Measurements from ENCODE around the gene BBIP1.

Gene BBIP1

DNA sequence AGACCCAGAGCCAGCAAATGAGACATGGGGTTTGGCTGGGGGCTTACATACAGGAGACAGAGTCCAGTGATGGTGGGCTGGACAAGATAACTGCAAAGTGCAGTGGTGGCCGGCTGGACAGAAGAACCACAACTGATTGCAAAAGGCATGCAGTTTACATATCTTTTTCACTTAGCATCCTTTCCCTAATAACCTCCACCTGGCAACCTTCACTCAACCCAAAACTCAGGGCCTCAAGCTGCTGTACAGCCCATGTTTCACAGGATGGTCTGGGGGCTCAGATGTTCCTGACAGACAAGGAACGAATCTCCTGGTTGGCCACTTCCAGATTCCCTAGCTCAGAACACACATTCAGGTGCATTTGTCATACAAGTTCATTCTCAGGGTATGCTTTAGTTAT is 55.0 kb downstream of the BBIP1 start:
- H3K4me3 ChIP-seq (ENCODE audit: low read depth, low read length) = no peak overlapping the region

DNA sequence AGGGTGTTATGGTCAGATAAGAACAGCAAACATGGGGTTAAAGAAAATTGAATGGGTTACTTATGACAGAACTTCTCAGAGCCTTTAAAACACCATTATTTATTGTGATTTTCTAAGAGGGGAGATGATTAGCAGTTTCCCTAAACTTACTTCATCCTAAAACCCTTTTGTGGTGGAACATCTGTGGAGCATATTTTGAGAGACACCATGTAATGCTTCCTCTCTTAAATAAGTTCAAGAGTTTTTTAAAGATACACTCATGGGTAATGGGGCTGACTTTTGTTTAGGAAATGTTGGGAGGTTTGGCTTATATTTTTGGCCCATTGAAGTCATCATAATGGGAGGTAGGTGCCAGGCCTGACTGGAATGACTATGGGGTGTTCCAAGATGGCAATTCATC is 55.6 kb downstream of the BBIP1 start:
- H3K4me3 ChIP-seq (ENCODE audit: low read depth, low read length) = no peak overlapping the region

DNA sequence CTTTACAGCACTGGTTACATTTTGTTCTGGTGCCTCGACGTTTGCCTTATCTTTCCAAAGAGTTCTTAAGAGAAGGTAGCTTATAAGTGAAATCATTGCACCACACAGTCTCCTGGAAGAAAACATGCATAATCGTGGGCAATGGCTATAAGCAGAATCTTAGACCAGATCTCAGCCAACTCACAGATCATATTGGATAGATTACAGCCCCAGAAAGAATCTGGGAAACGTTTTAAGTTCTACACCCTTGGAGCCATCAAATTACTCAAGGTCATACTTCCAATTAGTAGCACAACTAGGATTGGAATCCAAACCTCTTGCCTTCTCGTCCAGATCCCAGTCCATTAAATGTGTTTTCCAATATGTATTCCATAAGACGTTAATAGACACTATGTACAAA is 56.0 kb downstream of the BBIP1 start:
- no peak overlapping the region for H3K4me3 ChIP-seq (ENCODE audit: low read depth, low read length)

DNA sequence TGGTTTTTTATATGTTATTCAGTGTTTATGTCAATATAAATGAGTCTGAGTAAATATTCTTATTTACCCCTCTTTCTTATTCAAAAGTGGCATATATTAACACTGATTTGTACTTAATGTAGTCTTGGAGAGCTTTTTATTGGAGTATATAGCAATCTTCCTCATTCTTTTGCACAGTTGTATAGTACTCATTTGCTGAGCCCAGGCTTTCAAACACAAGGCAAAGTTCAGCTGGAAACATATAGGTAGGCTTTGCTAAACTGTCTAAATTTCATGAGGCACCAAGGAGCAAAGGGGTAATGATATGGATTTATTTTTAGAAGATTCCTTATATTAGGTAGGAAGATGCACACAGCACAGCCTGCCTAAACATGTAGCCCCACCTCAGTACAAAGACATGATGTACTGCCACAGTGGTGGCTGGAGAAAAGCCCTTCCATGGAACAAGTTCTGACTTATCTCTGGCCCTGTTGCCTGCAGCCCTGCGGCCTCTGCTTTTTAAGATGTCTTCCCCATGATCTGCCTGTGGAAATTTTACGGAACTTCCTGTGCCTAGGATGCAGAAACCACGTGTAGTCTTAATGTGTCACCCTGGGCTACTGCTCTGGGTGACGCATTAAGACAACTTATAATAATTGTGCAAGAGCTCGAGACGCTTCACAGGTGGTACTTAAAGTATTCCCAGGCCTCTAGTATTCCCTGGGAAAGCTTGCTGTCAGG is 56.9 kb downstream of the BBIP1 start:
- H3K4me3 ChIP-seq (ENCODE audit: low read depth, low read length) = no peak overlapping the region

DNA sequence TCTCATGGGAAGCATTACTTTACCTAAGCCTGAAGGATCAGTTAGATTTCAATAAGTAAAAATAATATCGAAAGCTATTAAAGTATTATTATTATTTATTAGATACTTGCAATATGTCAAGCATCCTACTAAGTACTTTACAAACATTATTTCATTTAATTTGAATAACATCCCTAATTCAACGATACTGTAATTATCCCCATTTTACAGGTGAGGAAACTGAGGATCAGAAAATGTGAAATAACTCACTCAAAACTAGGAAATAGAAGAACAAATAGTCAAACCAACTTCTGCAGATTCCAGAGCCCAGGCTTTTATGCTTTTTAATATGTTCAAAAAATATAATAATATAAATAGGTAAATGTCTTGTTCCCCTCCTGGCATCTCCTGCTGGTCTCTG is 57.5 kb downstream of the BBIP1 start:
- no peak overlapping the region for H3K4me3 ChIP-seq (ENCODE audit: low read depth, low read length)

DNA sequence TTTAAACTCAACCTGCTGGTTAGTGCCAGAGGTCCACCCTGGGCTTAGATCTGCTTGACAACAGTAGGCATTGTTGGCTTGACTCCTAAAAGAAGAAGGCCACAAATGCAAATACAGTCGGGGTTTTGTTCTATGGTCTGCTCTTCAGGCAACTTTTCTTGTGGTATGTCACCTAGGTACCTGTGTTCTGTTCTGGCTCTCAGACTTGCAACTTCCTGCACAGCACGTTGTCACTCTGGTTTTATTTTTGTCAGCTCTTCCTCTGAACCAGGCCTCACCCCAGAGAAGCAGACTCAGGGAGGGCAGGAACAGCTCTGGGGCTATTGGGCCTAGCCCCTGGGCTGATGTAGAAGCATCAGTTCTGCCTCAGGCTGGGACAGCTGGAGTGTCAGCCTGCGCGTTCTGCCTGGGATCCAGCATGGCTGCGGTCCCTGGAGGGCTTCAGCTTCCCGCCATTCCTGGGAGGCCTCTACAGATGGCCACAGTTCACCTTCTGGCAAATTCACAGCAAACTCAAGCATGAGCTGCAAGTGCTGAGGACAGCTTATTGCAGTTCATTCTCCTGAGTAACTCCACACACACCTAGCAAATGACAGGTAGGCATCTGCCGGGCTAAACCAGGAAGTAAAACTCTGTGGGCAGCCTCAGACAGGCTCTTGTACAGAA is 58.3 kb downstream of the BBIP1 start:
- no peak overlapping the region for H3K4me3 ChIP-seq (ENCODE audit: low read depth, low read length)

DNA sequence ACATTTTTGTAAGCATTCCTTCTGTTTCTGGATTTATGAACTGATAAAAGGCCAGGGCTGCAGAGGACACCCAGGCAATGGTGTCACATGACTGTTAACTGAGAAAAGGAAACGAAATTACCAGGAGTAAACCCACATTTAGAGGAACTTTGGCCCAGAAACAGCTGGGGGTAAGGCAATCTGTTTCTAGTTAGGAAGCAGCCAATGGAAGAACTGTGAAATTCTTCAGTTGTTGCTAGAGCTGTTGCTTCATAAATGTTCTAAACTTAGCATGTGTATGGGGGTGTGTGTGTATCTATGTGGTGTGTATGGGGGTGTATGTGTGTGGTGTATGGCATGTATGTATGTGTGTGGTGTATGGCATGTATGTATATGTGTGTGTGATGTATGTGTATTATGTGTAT is 59.0 kb downstream of the BBIP1 start:
- H3K4me3 ChIP-seq (ENCODE audit: low read depth, low read length) = no peak overlapping the region

- no peak overlapping the region for H3K4me3 ChIP-seq (ENCODE audit: low read depth, low read length)
Measured at GRCh38 chr10:110859206-110859972, 59.6 kb downstream of the BBIP1 start.

- H3K4me3 ChIP-seq (ENCODE audit: low read depth, low read length) = no peak overlapping the region
Measured at GRCh38 chr10:110858297-110858934, 60.6 kb downstream of the BBIP1 start.

GRCh38 chr10:110857265-110858171 is 61.5 kb downstream of the BBIP1 start:
- no peak overlapping the region for H3K4me3 ChIP-seq (ENCODE audit: low read depth, low read length)

DNA sequence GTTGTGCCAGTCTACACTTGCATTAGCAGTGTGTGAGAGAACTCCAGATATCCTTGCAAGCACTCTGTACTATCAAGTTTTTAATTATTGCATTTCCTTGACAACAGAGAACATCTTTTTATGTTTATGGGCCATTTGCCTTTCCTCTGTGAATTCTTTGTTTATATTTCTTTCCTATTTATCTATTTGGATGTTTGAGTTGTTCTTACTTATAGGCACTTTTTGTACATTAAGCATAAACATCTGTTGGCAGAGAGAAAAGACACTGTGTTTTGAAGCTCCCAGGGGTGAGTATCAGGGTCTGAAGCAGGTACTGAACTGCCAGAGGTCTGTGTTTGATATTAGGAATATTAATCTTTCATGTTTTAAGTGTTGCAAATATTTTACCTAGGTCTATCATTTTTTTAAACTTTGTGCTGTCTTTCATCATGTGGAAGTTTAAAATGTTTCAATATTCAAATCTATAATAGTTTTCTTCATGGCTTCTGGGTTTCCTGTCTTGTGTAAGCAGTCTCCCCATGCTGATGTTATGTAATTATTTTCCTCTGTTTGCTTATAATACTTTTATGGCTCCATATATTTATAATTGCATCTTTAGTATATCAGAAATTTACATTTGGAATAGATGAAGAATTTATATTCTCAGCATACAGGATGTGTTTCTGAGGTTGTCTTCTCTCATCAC is 64.9 kb downstream of the BBIP1 start:
- no peak overlapping the region for H3K4me3 ChIP-seq (ENCODE audit: low read depth, low read length)

DNA sequence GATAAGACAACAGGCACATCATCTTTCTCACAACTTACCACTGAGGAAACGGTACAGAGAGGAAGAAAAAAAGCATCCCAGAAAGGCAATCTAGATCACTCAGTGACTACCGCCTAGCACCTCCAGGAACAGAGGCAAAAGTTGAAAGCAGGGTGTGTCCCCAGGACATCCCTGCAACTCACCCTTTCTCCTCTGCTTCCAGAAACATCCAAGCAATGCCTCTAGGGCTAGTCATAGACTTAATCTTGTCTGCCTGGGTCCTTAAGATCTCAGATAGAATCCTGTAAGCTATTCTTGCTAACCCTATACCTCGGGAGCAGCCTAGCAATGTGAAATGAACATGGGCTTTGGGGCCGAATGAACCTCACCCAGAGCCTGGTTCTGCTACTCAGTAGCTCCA is 66.0 kb downstream of the BBIP1 start:
- no peak overlapping the region for H3K4me3 ChIP-seq (ENCODE audit: low read depth, low read length)

DNA sequence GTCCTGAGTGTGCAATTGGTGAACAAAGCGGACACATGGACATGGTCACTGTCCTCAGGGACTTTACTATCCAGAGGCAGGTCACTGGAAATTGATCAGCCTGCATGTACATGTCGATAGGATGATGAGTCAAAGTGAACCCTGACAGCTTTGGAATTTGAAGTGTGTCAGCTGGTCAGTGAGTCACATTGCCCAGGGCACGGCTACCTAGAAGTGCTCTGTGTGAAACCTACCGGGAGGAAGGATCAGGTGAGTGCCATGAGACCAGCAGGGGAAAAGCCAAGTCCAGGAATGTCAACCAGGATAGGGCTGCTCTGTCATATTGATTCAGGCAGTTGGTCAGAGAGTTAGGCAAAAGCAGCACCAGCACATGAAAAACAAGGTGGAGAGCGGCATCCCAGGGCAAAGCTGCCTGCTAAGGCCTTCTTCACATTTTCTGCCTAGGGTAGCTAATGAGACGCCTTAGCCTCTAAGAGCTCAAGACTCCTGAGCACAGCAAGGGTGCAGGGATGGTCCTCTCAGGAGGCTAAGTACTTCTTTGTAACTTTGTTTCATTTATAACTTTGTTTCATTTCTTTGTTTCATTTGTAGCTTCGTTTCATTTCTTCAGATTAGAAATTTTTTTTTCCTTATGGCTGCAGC is 66.6 kb downstream of the BBIP1 start:
- H3K4me3 ChIP-seq (ENCODE audit: low read depth, low read length) = no peak overlapping the region

GRCh38 chr10:110851020-110851612 is 67.9 kb downstream of the BBIP1 start:
- no peak overlapping the region for H3K4me3 ChIP-seq (ENCODE audit: low read depth, low read length)

DNA sequence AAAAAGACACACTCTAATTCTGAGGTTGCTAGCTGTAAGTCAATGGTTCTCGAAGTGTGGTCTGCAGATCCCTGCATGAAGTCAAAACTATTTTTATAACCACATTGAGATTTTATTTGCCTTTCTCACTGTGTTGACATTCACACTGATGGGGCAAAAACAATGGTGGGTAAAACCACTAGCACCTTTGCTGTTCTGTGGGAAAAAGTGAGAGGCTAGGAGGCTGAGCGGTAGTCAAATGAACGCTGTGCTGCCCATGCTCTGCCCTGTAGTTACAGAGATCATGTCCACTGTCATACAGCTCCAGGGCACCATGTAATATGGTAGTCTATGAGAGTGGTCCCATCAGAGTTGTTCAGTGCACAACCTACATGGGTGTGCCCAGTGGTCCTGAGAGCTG is 68.9 kb downstream of the BBIP1 start:
- H3K4me3 ChIP-seq (ENCODE audit: low read depth, low read length) = no peak overlapping the region

Data from iPS-11a (cell line).